H9 (cell line): Measurements from ENCODE around the gene PTCD2. TPM values are rescaled to one million over a fixed set of nuclear protein-coding genes. Genes with fewer than 3 reads are reported as not detected.

ENCODE experiments used
- DNase-seq: peaks from one replicate; pipeline ENCODE4 v3.0.0-alpha.2; 2017
- H2AFZ ChIP-seq: one replicate; pipeline ENCODE4 v1.6.1; 2013; ENCODE audit warnings: mild to moderate bottlenecking, low read length, control low read depth, moderate library complexity
- H2AK5ac ChIP-seq: 2 replicates; pipeline ENCODE4 v1.6.1; 2013; ENCODE audit warnings: low read length, control low read depth, mixed read lengths; ENCODE audit not compliant: insufficient read length
- H2BK120ac ChIP-seq: one replicate; pipeline ENCODE4 v1.6.1; 2013; ENCODE audit warnings: low read depth, mild to moderate bottlenecking, low read length, control low read depth, inconsistent platforms; ENCODE audit not compliant: poor library complexity, severe bottlenecking
- H2BK12ac ChIP-seq: 2 replicates; pipeline ENCODE4 v1.6.1; 2013; ENCODE audit warnings: low read length, control low read depth, mixed read lengths, low read depth; ENCODE audit not compliant: insufficient read length
- H2BK15ac ChIP-seq: 2 replicates; pipeline ENCODE4 v1.6.1; 2013; ENCODE audit warnings: low read depth, low read length, control low read depth
- H2BK20ac ChIP-seq: one replicate; pipeline ENCODE4 v1.6.1; 2013; ENCODE audit warnings: low read depth, mild to moderate bottlenecking, low read length, control low read depth, inconsistent platforms; ENCODE audit not compliant: poor library complexity, severe bottlenecking
- H2BK5ac ChIP-seq: 2 replicates; pipeline ENCODE4 v1.6.1; 2013; ENCODE audit warnings: low read length, control low read depth, mixed read lengths; ENCODE audit not compliant: insufficient read length
- H3K14ac ChIP-seq: 2 replicates; pipeline ENCODE4 v1.6.1; 2013; ENCODE audit warnings: low read length, control low read depth; ENCODE audit not compliant: insufficient read depth
- H3K18ac ChIP-seq: 2 replicates; pipeline ENCODE4 v1.6.1; 2013; ENCODE audit warnings: low read depth, mild to moderate bottlenecking, mixed read lengths, low read length, control low read depth; ENCODE audit not compliant: insufficient read length
- H3K23ac ChIP-seq: 2 replicates; pipeline ENCODE4 v1.6.1; 2013; ENCODE audit warnings: low read length, control low read depth, mixed read lengths, low read depth; ENCODE audit not compliant: insufficient read length
- H3K23me2 ChIP-seq: 2 replicates; pipeline ENCODE4 v1.6.1; 2013; ENCODE audit warnings: low read depth, mild to moderate bottlenecking, mixed read lengths, low read length, control low read depth; ENCODE audit not compliant: insufficient read length, poor library complexity, severe bottlenecking
- H3K27ac ChIP-seq: 2 replicates; pipeline ENCODE4 v1.5.1; 2013; ENCODE audit warnings: low read length, control low read depth, mixed read lengths, low read depth; ENCODE audit not compliant: insufficient read length
- H3K27me3 ChIP-seq: 2 replicates; pipeline ENCODE4 v1.6.1; 2013; ENCODE audit warnings: low read length, control low read depth, inconsistent platforms; ENCODE audit not compliant: insufficient read depth
- H3K4ac ChIP-seq: 2 replicates; pipeline ENCODE4 v1.6.1; 2013; ENCODE audit warnings: low read depth, mild to moderate bottlenecking, control low read depth, inconsistent platforms, low read length, moderate library complexity
- H3K4me1 ChIP-seq: 2 replicates; pipeline ENCODE4 v1.6.1; 2013; ENCODE audit warnings: low read length, control low read depth, inconsistent platforms; ENCODE audit not compliant: insufficient read depth
- H3K4me2 ChIP-seq: 2 replicates; pipeline ENCODE4 v1.6.1; 2013; ENCODE audit warnings: low read length, control low read depth, mixed read lengths; ENCODE audit not compliant: insufficient read length, insufficient read depth
- H3K56ac ChIP-seq: 2 replicates; pipeline ENCODE4 v1.6.1; 2013; ENCODE audit warnings: low read depth, mild to moderate bottlenecking, mixed read lengths, low read length, control low read depth; ENCODE audit not compliant: insufficient read length
- H3K79me1 ChIP-seq: 2 replicates; pipeline ENCODE4 v1.6.1; 2013; ENCODE audit warnings: low read depth, mild to moderate bottlenecking, moderate library complexity, low read length, control low read depth, inconsistent platforms; ENCODE audit not compliant: insufficient read depth, poor library complexity, severe bottlenecking
- H3K79me2 ChIP-seq: 2 replicates; pipeline ENCODE4 v1.6.1; 2013; ENCODE audit warnings: low read length, control low read depth, inconsistent platforms; ENCODE audit not compliant: insufficient read depth
- H3K9ac ChIP-seq: 2 replicates; pipeline ENCODE4 v1.6.1; 2013; ENCODE audit warnings: low read length, control low read depth, mixed read lengths; ENCODE audit not compliant: insufficient read length; ENCODE audit errors: extremely low read depth
- H3K9me3 ChIP-seq: one replicate; pipeline ENCODE4 v1.6.1; 2013; ENCODE audit warnings: low read depth, low read length, inconsistent platforms; ENCODE audit not compliant: control insufficient read depth
- H3T11ph ChIP-seq: one replicate; pipeline ENCODE4 v1.6.1; 2013; ENCODE audit warnings: mild to moderate bottlenecking, low read length, control low read depth, inconsistent platforms
- H4K20me1 ChIP-seq: one replicate; pipeline ENCODE4 v1.6.1; 2013; ENCODE audit not compliant: control insufficient read depth, insufficient read length, insufficient read depth
- H4K5ac ChIP-seq: 2 replicates; pipeline ENCODE4 v1.6.1; 2013; ENCODE audit warnings: low read depth, mild to moderate bottlenecking, mixed read lengths, low read length, control low read depth; ENCODE audit not compliant: insufficient read length
- H4K8ac ChIP-seq: replicated peaks from 2 replicates; pipeline ENCODE4 v1.6.1; 2013; ENCODE audit warnings: low read length, control low read depth, mixed read lengths, low read depth; ENCODE audit not compliant: insufficient read length
- H4K91ac ChIP-seq: 2 replicates; pipeline ENCODE4 v1.6.1; 2013; ENCODE audit warnings: low read depth, mild to moderate bottlenecking, moderate library complexity, mixed read lengths, low read length, control low read depth; ENCODE audit not compliant: insufficient read length
- H3K27ac Mint-ChIP-seq, 3 experiments: 2 replicates in 2 of 3; 3 replicates in 1 of 3; pipeline ENCODE4 v1.8.0; 2020 to 2021; ENCODE audit warnings: mixed read lengths in 3 of 3, mild to moderate bottlenecking in 1 of 3, moderate library complexity in 1 of 3
- H3K27me3 Mint-ChIP-seq: 2 replicates; pipeline ENCODE4 v1.8.0; 2021; ENCODE audit warnings: low read depth, mild to moderate bottlenecking, moderate library complexity, mixed read lengths
- H3K36me3 Mint-ChIP-seq, 3 experiments: 2 replicates in 2 of 3; 3 replicates in 1 of 3; pipeline ENCODE4 v1.8.0; 2020 to 2021; ENCODE audit warnings: low read depth in 3 of 3, mixed read lengths in 3 of 3; ENCODE audit not compliant: insufficient read depth in 1 of 3
- H3K4me1 Mint-ChIP-seq, 2 experiments: 2 replicates each; pipeline ENCODE4 v1.8.0; 2020; ENCODE audit warnings: mixed read lengths in 2 of 2
- H3K4me3 Mint-ChIP-seq, 2 experiments: 2 replicates in 1 of 2; 3 replicates in 1 of 2; pipeline ENCODE4 v1.8.0; 2020 to 2021; ENCODE audit warnings: mild to moderate bottlenecking in 2 of 2, mixed read lengths in 2 of 2, moderate library complexity in 1 of 2
- H3K9me3 Mint-ChIP-seq, 2 experiments: 2 replicates in 1 of 2; 3 replicates in 1 of 2; pipeline ENCODE4 v1.8.0; 2020; ENCODE audit warnings: mild to moderate bottlenecking in 2 of 2, mixed read lengths in 2 of 2, moderate library complexity in 1 of 2
- CTCF ChIP-seq: fragments of 200-600 bp; sonication (generic); conservative IDR thresholded peaks from 3 replicates; pipeline ENCODE4 v1.8.0; 2021; ENCODE audit warnings: antibody characterized with exemption, mild to moderate bottlenecking
- WGBS: extraction: QIAGEN DNeasy Blood & Tissue Kit; methylation state at CpG from one replicate; pipeline ENCODE4 v1.1.7; 2013; ENCODE audit warnings: missing lambda C conversion rate, low lambda C conversion rate, mixed read lengths; ENCODE audit not compliant: insufficient read length; ENCODE audit errors: extremely low coverage; 5-methylcytosine and 5-hydroxymethylcytosine counted together
- total RNA-seq: library from RNA; stranded (reverse); gene quantifications from 2 replicates; pipeline ENCODE4 v1.2.1, GENCODE V29; 2021

The PTCD2 gene
- total RNA-seq, 1 experiment from 2014 or later, result 12.7 TPM

- no peak overlapping the region for H3K4me2 ChIP-seq
- TF ChIP-seq CTCF, result no peak
- no peak overlapping the region for H3T11ph ChIP-seq
- no peak overlapping the region for H2BK15ac ChIP-seq
- H2BK20ac ChIP-seq, result no peak overlapping the region
- Mint-ChIP-seq H3K4me3 (no peak overlapping the region), H3K36me3 (no peaks in the 10 kb centered on the region), H3K9me3 (no peaks in the 10 kb centered on the region), H3K27ac (no peak overlapping the region), H3K27me3 (no peaks in the 10 kb centered on the region), H3K4me1 (peaks cover 19 to 29% of the 10 kb centered on the region in 2 experiments)
- no peak overlapping the region for H4K8ac ChIP-seq
- no peak overlapping the region for H3K14ac ChIP-seq
- no peaks in the 10 kb centered on the region for H4K20me1 ChIP-seq
- no CpG with 5 or more reads among the region's 3 CpGs for WGBS
- H2AFZ ChIP-seq, result no peak overlapping the region
- no peaks in the 10 kb centered on the region for H3K23me2 ChIP-seq
- no peak overlapping the region for H3K27ac ChIP-seq
- no peak overlapping the region for H2AK5ac ChIP-seq
- no peak overlapping the region for H3K56ac ChIP-seq
- DNase-seq, result no peak
- H2BK120ac ChIP-seq, result no peak overlapping the region
- H3K79me2 ChIP-seq, result no peaks in the 10 kb centered on the region
- H3K9ac ChIP-seq, result no peak overlapping the region
- H2BK5ac ChIP-seq, result no peak overlapping the region
- no peak overlapping the region for H2BK12ac ChIP-seq
- peaks cover 4% of the 10 kb centered on the region; the same call in 1 of the 2 replicates for H3K4me1 ChIP-seq
- no peak overlapping the region for H3K4ac ChIP-seq
- no peaks in the 10 kb centered on the region for H3K9me3 ChIP-seq
- no peak overlapping the region for H3K18ac ChIP-seq
- H3K27me3 ChIP-seq, result no peaks in the 10 kb centered on the region
- no peak overlapping the region for H3K23ac ChIP-seq
- H3K79me1 ChIP-seq, result no peaks in the 10 kb centered on the region
- H4K91ac ChIP-seq, result no peak overlapping the region
- no peak overlapping the region for H4K5ac ChIP-seq
Observed at GRCh38 chr5:72369711-72370110, 49.5 kb downstream of the PTCD2 start.
